Tibial artery (tissue), 4 donors: Measurements from ENCODE around the gene CASP9.
"Not testable (repeated sequence)": the region's sequence is repeated elsewhere in the genome, so short reads cannot be mapped to it uniquely, and the experiment has no call there.

Source experiments
- DNase-seq, 2 donors: peaks; one replicate each; pipeline ENCODE4 v3.0.0-alpha.2; 2019
- H3K27ac ChIP-seq, 2 donors: fragments of 200-600 bp; sonication (generic) in 1 of 2; 1 replicate in 1 of 2; 2 replicates in 1 of 2; pipeline ENCODE4 v1.5.1; 2018 to 2019; ENCODE audit warnings: mild to moderate bottlenecking in 1 of 2
- H3K27me3 ChIP-seq, 2 donors: fragments of 200-600 bp; sonication (generic) in 1 of 2; one replicate each; pipeline versions ENCODE4 v1.5.1 to v1.6.0; 2016 to 2019
- H3K36me3 ChIP-seq, 3 donors: fragments of 200-600 bp; sonication (generic) in 2 of 3; one replicate each; pipeline ENCODE4 v1.5.1; 2016 to 2019; ENCODE audit warnings: mild to moderate bottlenecking in 2 of 3
- H3K4me1 ChIP-seq, 4 donors: fragments of 200-600 bp; sonication (generic) in 2 of 4; 1 replicate in 3 of 4; 2 replicates in 1 of 4; pipeline ENCODE4 v1.5.1; 2016 to 2019
- H3K4me3 ChIP-seq, 2 donors: fragments of 200-600 bp; sonication (generic) in 1 of 2; 1 replicate in 1 of 2; 2 replicates in 1 of 2; pipeline ENCODE4 v1.5.1; 2018 to 2019; ENCODE audit warnings: mild to moderate bottlenecking in 2 of 2
- H3K9me3 ChIP-seq, 3 donors: fragments of 200-600 bp; sonication (generic) in 1 of 3; one replicate each; pipeline ENCODE4 v1.5.1; 2016 to 2019
- CTCF ChIP-seq, 2 experiments: fragments of 200-600 bp in 1 of 2; fragments of 450-650 bp in 1 of 2; IDR thresholded peaks; one replicate each; pipeline ENCODE4 v1.5.1; 2017 to 2019; ENCODE audit warnings: antibody characterized with exemption in 2 of 2, mild to moderate bottlenecking in 1 of 2, moderate library complexity in 1 of 2
- intact Hi-C: fragments of 100-400 bp; cut with DNase I; formaldehyde crosslinking; loops from one replicate; pipeline ENCODE4 v1.15.0; 2023; ENCODE audit warnings: low total_unique reads

The CASP9 gene

GRCh38 chr1:15519625-15520024 is 4.4 kb downstream of the CASP9 start:
- no peaks in the 10 kb centered on the region for H3K9me3 ChIP-seq
- no peak for TF ChIP-seq CTCF (IDR thresholded peaks at IDR 0.05)
- no peak overlapping the region for H3K4me3 ChIP-seq
- peaks cover 0 to 13% (median 9%) of the 10 kb centered on the region in 4 donors for H3K4me1 ChIP-seq
- peaks cover 5 to 28% (median 12%) of the 10 kb centered on the region in 3 donors for H3K36me3 ChIP-seq
- no peaks in the 10 kb centered on the region for H3K27me3 ChIP-seq
- intact Hi-C loops = no loop called here
- H3K27ac ChIP-seq = no peak overlapping the region
- DNase-seq = no peak

GRCh38 chr1:15515022-15515663 is 8.9 kb downstream of the CASP9 start:
- no peak overlapping the region for H3K27ac ChIP-seq
- intact Hi-C loops = no loop called here
- H3K27me3 ChIP-seq = no peaks in the 10 kb centered on the region
- DNase-seq = no peak
- H3K4me3 ChIP-seq = no peak overlapping the region
- peaks cover 12 to 55% (median 16%) of the 10 kb centered on the region in 3 donors for H3K36me3 ChIP-seq
- no peak for TF ChIP-seq CTCF (IDR thresholded peaks at IDR 0.05)
- H3K9me3 ChIP-seq = no peaks in the 10 kb centered on the region
- H3K4me1 ChIP-seq = peaks cover 0 to 6% (median 0%) of the 10 kb centered on the region in 4 donors

- H3K27ac ChIP-seq, H3K4me1 ChIP-seq, H3K9me3 ChIP-seq, intact Hi-C loops, H3K27me3 ChIP-seq, DNase-seq, H3K4me3 ChIP-seq: not testable (repeated sequence)
- H3K36me3 ChIP-seq = peaks cover 12 to 55% (median 16%) of the 10 kb centered on the region in 3 donors
Observed at GRCh38 chr1:15514557-15514956, 9.5 kb downstream of the CASP9 start.

- no peak for TF ChIP-seq CTCF (IDR thresholded peaks at IDR 0.05)
- DNase-seq = no peak
- Histone ChIP-seq H3K27ac (no peak overlapping the region), H3K9me3 (no peaks in the 10 kb centered on the region), H3K4me3 (no peak overlapping the region), H3K4me1 (peaks cover 0 to 6% (median 0%) of the 10 kb centered on the region in 4 donors), H3K27me3 (no peaks in the 10 kb centered on the region), H3K36me3 (peaks cover 12 to 55% (median 16%) of the 10 kb centered on the region in 3 donors)
- intact Hi-C loops = no loop called here
Observed at GRCh38 chr1:15513919-15514318, 10.1 kb downstream of the CASP9 start.

GRCh38 chr1:15513192-15513591 is 10.8 kb downstream of the CASP9 start:
- Histone ChIP-seq H3K27me3 (no peaks in the 10 kb centered on the region), H3K4me1 (peaks cover 0 to 6% (median 0%) of the 10 kb centered on the region in 4 donors), H3K36me3 (peaks cover 12 to 52% (median 16%) of the 10 kb centered on the region in 3 donors), H3K9me3 (no peaks in the 10 kb centered on the region), H3K27ac (no peak overlapping the region), H3K4me3 (no peak overlapping the region)
- no peak for TF ChIP-seq CTCF (IDR thresholded peaks at IDR 0.05)
- intact Hi-C loops = no loop called here
- DNase-seq = no peak

GRCh38 chr1:15510611-15511405 is 13.2 kb downstream of the CASP9 start:
- H3K27me3 ChIP-seq = no peaks in the 10 kb centered on the region
- no peak for DNase-seq
- no peak overlapping the region for H3K27ac ChIP-seq
- no peaks in the 10 kb centered on the region for H3K9me3 ChIP-seq
- intact Hi-C loops = no loop called here
- H3K4me1 ChIP-seq = peaks cover 0 to 6% (median 0%) of the 10 kb centered on the region in 4 donors
- TF ChIP-seq CTCF (IDR thresholded peaks at IDR 0.05) = no peak
- H3K4me3 ChIP-seq = no peak overlapping the region
- H3K36me3 ChIP-seq = peaks cover 17 to 52% (median 28%) of the 10 kb centered on the region in 3 donors
